ENCODE measurements around the gene FBXO31. TPM values are rescaled to one million over a fixed set of nuclear protein-coding genes. Genes with fewer than 3 reads are reported as not detected.

Gene FBXO31
- total RNA-seq, 6 donors from 2014 or later: 15.9 to 103 (median 31.4) TPM

DNA sequence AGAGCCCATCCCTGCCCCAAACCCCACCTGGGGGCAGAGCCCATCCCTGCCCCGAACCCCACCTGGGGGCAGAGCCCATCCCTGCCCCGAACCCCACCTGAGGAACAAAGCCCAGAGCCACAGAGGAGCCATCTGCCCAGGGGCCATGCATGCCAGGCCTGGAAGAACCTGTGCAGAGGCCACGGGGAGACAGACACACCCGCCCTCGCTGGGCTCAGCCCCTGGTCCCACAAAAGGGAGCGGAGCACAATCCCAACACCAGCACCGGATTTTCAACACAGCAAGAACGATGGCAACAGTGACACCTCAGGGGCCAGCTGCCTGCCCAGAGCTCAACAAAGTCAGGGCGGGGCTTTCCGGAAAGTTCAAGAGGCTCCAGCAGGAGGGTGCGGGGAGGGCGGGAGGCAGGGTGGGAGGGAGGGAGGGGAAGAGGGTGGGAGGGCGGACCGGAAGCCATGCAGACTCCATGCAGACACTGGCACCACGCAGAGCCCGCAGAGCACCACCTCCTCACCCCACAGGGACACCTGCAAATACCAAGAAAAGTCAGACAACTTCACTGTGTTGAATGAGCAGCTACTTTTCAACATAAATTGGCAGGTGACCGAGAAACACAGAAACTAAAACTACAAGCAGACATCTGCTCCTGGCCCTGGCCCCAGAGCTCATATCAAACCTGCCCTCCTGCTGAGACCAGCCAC, 38.5 kb downstream of the FBXO31 start:
- Histone ChIP-seq H3K4me1 (peaks cover 13 to 23% (median 15%) of the 10 kb centered on the region in 4 donors), H3K27me3 (no peaks in the 10 kb centered on the region), H3K9me3 (no peaks in the 10 kb centered on the region), H3K27ac (peak overlapping the region; percentile 15 to 73 (median 43)), H3K36me3 (peaks cover 9 to 57% (median 27%) of the 10 kb centered on the region in 4 donors), H3K4me3 (no peak overlapping the region)
- TF ChIP-seq POLR2AphosphoS5 (IDR thresholded peaks at IDR 0.05): peak in 1 of 2 donors; percentile 48
- TF ChIP-seq EP300 (IDR thresholded peaks at IDR 0.05): no peak
- peak in 1 of 2 donors; percentile 31 for ATAC-seq (ENCODE audit: low FRiP score in 2 of 2)
- 38 to 46% methylated on average over 9 to 12 of the region's 17 CpGs for WGBS, 2 donors
- peak; percentile 63 to 75 for DNase-seq

DNA sequence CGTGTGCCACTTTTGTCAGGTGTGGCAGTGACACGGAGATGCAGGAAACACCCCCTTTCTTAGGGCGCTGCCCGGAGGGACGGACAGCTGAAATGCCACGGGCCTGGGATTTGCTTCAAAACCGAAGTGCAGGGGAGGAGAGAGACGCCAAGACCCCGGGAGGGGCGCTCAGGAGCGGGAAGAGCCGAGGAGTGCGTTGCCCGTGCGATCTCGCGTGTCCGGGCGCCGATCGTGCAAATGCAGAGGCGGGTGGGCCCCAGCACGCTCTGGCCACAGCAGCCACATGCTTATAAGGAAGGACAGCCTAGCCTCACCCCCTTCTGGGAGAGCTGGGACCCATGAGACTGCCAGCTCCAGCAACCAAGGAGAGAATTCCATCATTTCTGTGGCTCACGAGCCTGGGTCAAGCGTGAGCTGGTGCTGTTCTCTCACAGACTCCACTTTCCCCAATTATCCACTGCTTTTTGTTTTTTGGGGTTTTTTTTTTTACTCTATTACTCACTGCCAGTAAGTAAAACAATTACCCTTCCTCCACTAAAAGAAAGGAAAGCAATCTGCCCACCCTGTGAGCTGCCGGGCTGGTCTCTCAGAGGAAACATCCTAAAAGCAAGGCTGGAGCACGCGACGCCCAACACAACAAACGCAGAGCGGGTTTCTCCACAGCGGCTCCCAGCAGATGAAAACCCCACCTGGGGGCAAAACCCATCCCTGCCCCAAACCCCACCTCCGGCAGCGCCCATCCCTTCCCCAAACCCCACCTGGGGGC, 39.2 kb downstream of the FBXO31 start:
- Histone ChIP-seq H3K9me3 (no peaks in the 10 kb centered on the region), H3K27me3 (no peaks in the 10 kb centered on the region), H3K36me3 (peaks cover 9 to 65% (median 27%) of the 10 kb centered on the region in 4 donors), H3K4me1 (peaks cover 13 to 23% (median 15%) of the 10 kb centered on the region in 4 donors), H3K27ac (peak overlapping the region in 3 of 4 donors; percentile 19 to 73 (median 67)), H3K4me3 (no peak overlapping the region)
- TF ChIP-seq POLR2A (IDR thresholded peaks at IDR 0.05) (no peak), CTCF (IDR thresholded peaks at IDR 0.05) (no peak), EP300 (IDR thresholded peaks at IDR 0.05) (no peak)
- WGBS, 2 donors: 88 to 92% methylated on average over 31 to 34 of the region's 34 CpGs
- ATAC-seq (ENCODE audit: low FRiP score in 2 of 2) (no peak), DNase-seq (peak in 1 of 2 donors; percentile 70)

DNA sequence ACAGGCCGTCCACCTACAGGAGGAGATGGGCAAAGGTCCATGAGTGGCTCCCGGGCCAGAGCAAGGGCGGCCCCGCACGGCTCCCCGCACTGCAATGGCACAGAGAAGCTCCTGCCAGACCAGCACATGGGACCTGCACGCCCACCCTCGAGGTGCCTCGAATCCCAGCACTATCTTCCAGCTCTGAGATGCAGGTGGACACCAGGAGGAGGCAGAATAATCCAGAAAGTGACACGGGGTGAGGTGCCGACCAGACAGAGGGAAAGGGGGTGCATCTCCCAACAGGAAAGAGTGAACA, 39.9 kb downstream of the FBXO31 start:
- no peak for TF ChIP-seq EP300 (IDR thresholded peaks at IDR 0.05)
- H3K4me1 ChIP-seq: peaks cover 13 to 23% (median 15%) of the 10 kb centered on the region in 4 donors
- 92 to 93% methylated on average over 10 to 11 of the region's 11 CpGs for WGBS, 2 donors
- H3K27ac ChIP-seq: no peak overlapping the region
- DNase-seq (peak in 1 of 2 donors; percentile 63), ATAC-seq (ENCODE audit: low FRiP score in 2 of 2) (no peak)
- H3K4me3 ChIP-seq: no peak overlapping the region
- H3K36me3 ChIP-seq: peaks cover 9 to 70% (median 32%) of the 10 kb centered on the region in 4 donors
- H3K9me3 ChIP-seq: no peaks in the 10 kb centered on the region
- H3K27me3 ChIP-seq: no peaks in the 10 kb centered on the region

DNA sequence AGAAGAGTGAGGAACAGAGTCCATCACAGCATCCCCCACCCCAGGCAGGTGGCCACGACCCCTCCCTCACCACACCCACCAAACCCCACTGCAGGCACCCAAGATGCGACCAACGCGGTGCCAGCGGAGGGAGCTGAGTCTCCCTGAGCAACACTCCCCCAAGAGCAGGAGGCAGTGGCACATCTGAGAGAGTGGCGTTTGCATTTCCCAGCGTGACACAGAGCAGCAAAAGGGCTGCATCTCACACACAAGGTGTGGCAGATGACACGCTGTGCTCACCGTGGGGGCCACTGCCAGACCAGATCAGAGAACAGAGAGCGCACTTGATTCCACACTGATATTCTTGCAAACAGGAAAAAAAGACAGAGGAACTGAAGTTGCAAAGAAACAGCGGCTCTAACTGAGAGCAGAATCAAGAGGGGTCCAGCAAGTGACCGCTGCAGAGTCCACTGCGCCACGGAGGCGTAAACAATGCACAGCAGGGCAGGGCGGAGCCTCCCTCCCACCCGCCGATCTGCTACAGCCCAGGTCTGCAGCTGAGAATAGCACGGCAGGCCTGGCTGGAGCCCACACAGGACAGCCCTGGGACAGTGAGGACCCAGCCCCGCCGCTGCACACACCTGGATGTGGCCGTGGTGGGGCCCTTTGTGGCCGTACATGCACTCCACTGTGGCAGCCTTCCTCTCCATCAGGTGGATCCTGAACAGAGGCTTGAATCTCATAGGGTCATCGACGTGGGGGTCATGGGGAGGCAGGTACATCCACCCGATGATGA, 40.4 kb downstream of the FBXO31 start:
- H3K4me3 ChIP-seq: no peak overlapping the region
- no peak for ATAC-seq (ENCODE audit: low FRiP score in 2 of 2)
- H3K9me3 ChIP-seq: no peaks in the 10 kb centered on the region
- WGBS, 2 donors: 88% methylated on average over 11 to 26 of the region's 26 CpGs
- H3K36me3 ChIP-seq: peaks cover 9 to 67% (median 36%) of the 10 kb centered on the region in 4 donors
- H3K4me1 ChIP-seq: peaks cover 13 to 23% (median 15%) of the 10 kb centered on the region in 4 donors
- DNase-seq: peak in 1 of 2 donors; percentile 68
- H3K27me3 ChIP-seq: no peaks in the 10 kb centered on the region
- no peak overlapping the region for H3K27ac ChIP-seq
- no peak for TF ChIP-seq POLR2A (IDR thresholded peaks at IDR 0.05)
- TF ChIP-seq EP300 (IDR thresholded peaks at IDR 0.05): no peak
- no peak for TF ChIP-seq CTCF (IDR thresholded peaks at IDR 0.05)
- TF ChIP-seq POLR2AphosphoS5 (IDR thresholded peaks at IDR 0.05): no peak

DNA sequence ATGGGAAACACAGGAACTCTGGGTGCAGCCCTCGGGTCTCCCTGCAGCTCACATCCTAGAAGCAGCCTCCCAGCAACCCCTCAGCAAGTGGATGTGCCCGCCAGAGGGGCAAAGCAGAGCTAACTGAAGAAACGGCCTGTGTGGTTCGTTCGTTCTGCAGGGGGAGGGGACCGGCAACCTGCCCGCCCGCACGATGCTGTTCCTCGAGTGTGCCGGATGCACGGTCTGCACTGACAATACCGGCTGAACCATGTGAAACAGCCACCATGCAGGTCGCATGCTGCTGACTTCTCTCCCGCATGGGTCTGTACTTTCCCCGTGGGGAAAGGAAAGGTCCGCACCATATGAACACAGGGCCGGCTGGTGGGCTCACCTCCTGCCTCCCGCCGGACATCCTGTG, 41.1 kb downstream of the FBXO31 start:
- 94 to 97% methylated on average over 6 to 20 of the region's 20 CpGs for WGBS, 2 donors
- peaks cover 13 to 23% (median 15%) of the 10 kb centered on the region in 4 donors for H3K4me1 ChIP-seq
- DNase-seq: peak in 1 of 2 donors; percentile 63
- no peaks in the 10 kb centered on the region for H3K27me3 ChIP-seq
- H3K36me3 ChIP-seq: peaks cover 9 to 69% (median 36%) of the 10 kb centered on the region in 4 donors
- ATAC-seq (ENCODE audit: low FRiP score in 2 of 2): no peak
- H3K4me3 ChIP-seq: no peak overlapping the region
- TF ChIP-seq POLR2A (IDR thresholded peaks at IDR 0.05) (no peak), EP300 (IDR thresholded peaks at IDR 0.05) (no peak), CTCF (IDR thresholded peaks at IDR 0.05) (no peak), POLR2AphosphoS5 (IDR thresholded peaks at IDR 0.05) (no peak)
- no peak overlapping the region for H3K27ac ChIP-seq
- H3K9me3 ChIP-seq: no peaks in the 10 kb centered on the region
